Measurements from ENCODE around the gene TJP3.

Gene TJP3

DNA sequence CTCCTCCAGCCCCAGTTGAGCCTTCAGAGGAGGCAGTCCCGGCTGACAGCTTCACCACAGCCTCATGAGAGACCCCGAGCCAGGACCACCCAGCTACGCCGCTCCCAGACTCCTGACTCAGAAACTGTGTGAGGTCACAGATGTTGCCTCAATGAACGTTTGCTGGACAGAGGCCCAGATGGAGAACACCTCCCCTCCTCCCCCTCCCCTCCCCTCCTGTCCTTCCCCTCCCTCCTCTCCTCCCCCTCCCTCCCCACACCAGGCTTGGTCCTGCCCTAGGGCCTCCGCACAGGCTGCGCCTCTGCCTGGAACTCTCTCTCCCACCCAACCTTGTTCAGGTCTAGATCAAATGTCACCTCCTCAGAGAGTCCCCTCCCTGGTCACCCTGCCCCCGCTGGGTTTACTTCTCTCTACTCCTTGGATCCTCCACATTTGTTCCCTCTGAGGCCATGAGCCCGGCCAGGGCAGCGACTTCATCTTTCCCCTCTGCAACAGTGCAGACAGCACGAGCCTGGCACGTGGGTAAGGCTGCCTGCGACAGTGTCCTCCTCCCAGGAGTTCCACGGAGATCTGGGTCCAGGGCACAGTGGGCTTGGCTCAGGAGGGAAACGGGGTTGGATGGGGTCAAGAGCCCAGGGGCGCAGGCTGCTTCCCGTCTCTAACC, 25.3 kb upstream of the TJP3 start:
- Histone ChIP-seq H3K9me3 (ENCODE audit: insufficient read depth, low read length) (no peaks in the 10 kb centered on the region), H3K9me2 (replicated peaks; ENCODE audit: insufficient read depth, low read length) (no peaks in the 10 kb centered on the region), H3K79me2 (ENCODE audit: insufficient read depth, low read length) (no peaks in the 10 kb centered on the region), H3F3A (ENCODE audit: insufficient read depth) (no peaks in the 10 kb centered on the region), H4K20me1 (ENCODE audit: low read depth, low read length) (no peaks in the 10 kb centered on the region), H3K36me3 (ENCODE audit: low read length) (no peaks in the 10 kb centered on the region), H3K4me3 (ENCODE audit: insufficient read depth, low read length, poor library complexity, severe bottlenecking) (no peak overlapping the region), H2AFZ (ENCODE audit: low read depth, low read length, severe bottlenecking) (no peak overlapping the region), H3K9ac (ENCODE audit: low read length) (no peak overlapping the region), H3K27ac (ENCODE audit: low read depth, low read length) (no peak overlapping the region), H3K27me3 (ENCODE audit: low read length) (no peaks in the 10 kb centered on the region), H3K4me2 (ENCODE audit: low read depth, low read length, poor library complexity, severe bottlenecking) (no peak overlapping the region)
- TF ChIP-seq, protein P1, sequence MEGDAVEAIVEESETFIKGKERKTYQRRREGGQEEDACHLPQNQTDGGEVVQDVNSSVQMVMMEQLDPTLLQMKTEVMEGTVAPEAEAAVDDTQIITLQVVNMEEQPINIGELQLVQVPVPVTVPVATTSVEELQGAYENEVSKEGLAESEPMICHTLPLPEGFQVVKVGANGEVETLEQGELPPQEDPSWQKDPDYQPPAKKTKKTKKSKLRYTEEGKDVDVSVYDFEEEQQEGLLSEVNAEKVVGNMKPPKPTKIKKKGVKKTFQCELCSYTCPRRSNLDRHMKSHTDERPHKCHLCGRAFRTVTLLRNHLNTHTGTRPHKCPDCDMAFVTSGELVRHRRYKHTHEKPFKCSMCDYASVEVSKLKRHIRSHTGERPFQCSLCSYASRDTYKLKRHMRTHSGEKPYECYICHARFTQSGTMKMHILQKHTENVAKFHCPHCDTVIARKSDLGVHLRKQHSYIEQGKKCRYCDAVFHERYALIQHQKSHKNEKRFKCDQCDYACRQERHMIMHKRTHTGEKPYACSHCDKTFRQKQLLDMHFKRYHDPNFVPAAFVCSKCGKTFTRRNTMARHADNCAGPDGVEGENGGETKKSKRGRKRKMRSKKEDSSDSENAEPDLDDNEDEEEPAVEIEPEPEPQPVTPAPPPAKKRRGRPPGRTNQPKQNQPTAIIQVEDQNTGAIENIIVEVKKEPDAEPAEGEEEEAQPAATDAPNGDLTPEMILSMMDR (IDR thresholded peaks at IDR 0.05; ENCODE audit: insufficient read depth, low read length, poor library complexity, severe bottlenecking) = no peak
- TF ChIP-seq EZH2phosphoT487 (conservative IDR thresholded peaks at IDR 0.05; ENCODE audit: low read length) = no peak

DNA sequence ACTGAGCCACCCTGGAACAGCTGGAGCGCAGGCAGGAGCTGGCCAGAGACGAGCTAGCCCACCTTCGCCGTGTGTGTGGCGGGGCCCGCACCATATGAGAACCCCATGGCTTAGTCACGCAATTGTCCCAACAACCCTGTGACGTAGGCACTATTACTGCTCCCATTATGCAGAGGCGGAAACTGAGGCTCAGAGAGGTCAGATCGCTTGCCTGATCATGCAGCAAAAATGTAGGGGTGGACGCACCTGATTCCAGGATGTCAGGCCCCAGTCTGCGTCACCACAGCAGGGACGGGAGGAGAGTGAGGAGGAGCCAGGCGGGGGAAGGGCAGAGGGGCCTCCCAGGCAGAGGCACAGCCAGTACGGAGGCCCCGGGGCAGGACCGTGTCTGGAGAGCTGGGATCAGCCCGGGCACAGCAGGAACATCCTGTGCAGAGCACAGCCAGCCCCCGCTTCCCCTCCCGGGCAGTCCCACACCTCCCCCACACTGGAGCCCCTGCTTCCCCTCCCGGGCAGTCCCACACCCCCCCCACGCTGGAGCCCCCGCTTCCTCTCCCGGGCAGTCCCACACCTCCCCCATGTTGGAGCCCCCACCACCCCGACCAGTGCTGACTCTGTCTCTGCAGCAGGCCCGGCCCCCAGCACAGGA, 24.7 kb upstream of the TJP3 start:
- Histone ChIP-seq H3K9ac (ENCODE audit: low read length) (no peak overlapping the region), H3K4me3 (ENCODE audit: insufficient read depth, low read length, poor library complexity, severe bottlenecking) (no peak overlapping the region), H3K36me3 (ENCODE audit: low read length) (no peaks in the 10 kb centered on the region), H3K9me3 (ENCODE audit: insufficient read depth, low read length) (no peaks in the 10 kb centered on the region), H4K20me1 (ENCODE audit: low read depth, low read length) (no peaks in the 10 kb centered on the region), H2AFZ (ENCODE audit: low read depth, low read length, severe bottlenecking) (no peak overlapping the region), H3K27me3 (ENCODE audit: low read length) (no peaks in the 10 kb centered on the region), H3K27ac (ENCODE audit: low read depth, low read length) (no peak overlapping the region), H3K79me2 (ENCODE audit: insufficient read depth, low read length) (no peaks in the 10 kb centered on the region), H3K4me2 (ENCODE audit: low read depth, low read length, poor library complexity, severe bottlenecking) (no peak overlapping the region), H3F3A (ENCODE audit: insufficient read depth) (no peaks in the 10 kb centered on the region), H3K9me2 (replicated peaks; ENCODE audit: insufficient read depth, low read length) (no peaks in the 10 kb centered on the region)
- no peak for TF ChIP-seq EZH2phosphoT487 (conservative IDR thresholded peaks at IDR 0.05; ENCODE audit: low read length)
- TF ChIP-seq, protein P1 (IDR thresholded peaks at IDR 0.05; ENCODE audit: insufficient read depth, low read length, poor library complexity, severe bottlenecking) = no peak

DNA sequence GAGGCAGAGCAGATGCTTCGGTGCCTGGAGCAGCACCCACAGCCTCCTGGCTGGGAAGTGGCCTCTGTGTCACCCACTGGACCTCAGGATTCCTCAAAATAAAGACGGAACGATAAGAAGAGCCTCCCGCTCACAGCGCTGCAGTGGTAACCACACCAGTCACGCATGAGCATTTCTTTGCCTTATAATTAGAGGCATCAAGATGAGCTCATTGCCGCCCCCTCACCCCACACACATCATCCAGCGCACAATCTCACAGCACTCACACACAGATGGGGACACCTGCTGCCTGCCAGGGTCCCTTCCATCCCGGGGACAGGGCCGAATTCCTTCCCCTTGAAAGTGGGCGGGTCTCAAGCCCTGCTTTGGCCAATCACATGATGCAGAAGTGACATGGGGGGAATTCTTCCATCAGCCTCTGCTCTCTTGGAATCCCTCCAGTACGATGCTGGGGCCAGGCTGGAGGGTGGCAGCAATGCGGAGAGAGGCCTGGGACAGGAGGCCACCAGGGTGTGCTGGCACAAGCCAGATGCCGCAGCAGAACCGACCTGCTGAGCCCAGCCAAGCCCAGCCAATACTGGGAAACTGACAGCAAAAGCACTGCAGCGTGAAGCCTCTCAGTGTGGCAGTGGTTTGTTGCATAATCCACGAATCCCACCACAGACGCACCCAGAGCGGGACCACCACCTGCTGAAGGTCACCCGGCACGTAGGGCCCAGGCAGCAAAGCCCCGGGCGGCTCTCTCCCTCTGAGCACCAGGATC, 23.9 kb upstream of the TJP3 start:
- TF ChIP-seq, protein P1 (IDR thresholded peaks at IDR 0.05; ENCODE audit: insufficient read depth, low read length, poor library complexity, severe bottlenecking) = no peak
- no peak for TF ChIP-seq EZH2phosphoT487 (conservative IDR thresholded peaks at IDR 0.05; ENCODE audit: low read length)
- no peaks in the 10 kb centered on the region for H4K20me1 ChIP-seq (ENCODE audit: low read depth, low read length)
- no peaks in the 10 kb centered on the region for H3K9me2 ChIP-seq (replicated peaks; ENCODE audit: insufficient read depth, low read length)
- no peaks in the 10 kb centered on the region for H3K79me2 ChIP-seq (ENCODE audit: insufficient read depth, low read length)
- H3K4me3 ChIP-seq (ENCODE audit: insufficient read depth, low read length, poor library complexity, severe bottlenecking) = no peak overlapping the region
- H3K4me2 ChIP-seq (ENCODE audit: low read depth, low read length, poor library complexity, severe bottlenecking) = no peak overlapping the region
- no peaks in the 10 kb centered on the region for H3K27me3 ChIP-seq (ENCODE audit: low read length)
- no peaks in the 10 kb centered on the region for H3F3A ChIP-seq (ENCODE audit: insufficient read depth)
- no peaks in the 10 kb centered on the region for H3K36me3 ChIP-seq (ENCODE audit: low read length)
- no peak overlapping the region for H3K9ac ChIP-seq (ENCODE audit: low read length)
- no peaks in the 10 kb centered on the region for H3K9me3 ChIP-seq (ENCODE audit: insufficient read depth, low read length)
- H3K27ac ChIP-seq (ENCODE audit: low read depth, low read length) = no peak overlapping the region
- no peak overlapping the region for H2AFZ ChIP-seq (ENCODE audit: low read depth, low read length, severe bottlenecking)
